ENCODE results near the gene ZCRB1.

The ZCRB1 gene

GRCh38 chr12:42370013-42370412 lies 44.1 kb upstream of the ZCRB1 start:
- H3K27ac ChIP-seq (ENCODE audit: low read depth, low read length, poor library complexity, severe bottlenecking) = no peak overlapping the region
- TF ChIP-seq CTCF (IDR thresholded peaks at IDR 0.05; ENCODE audit: low read length) (no peak), EZH2 (IDR thresholded peaks at IDR 0.05; ENCODE audit: borderline replicate concordance, low read length) (no peak)
- H3K4me1 ChIP-seq (ENCODE audit: insufficient read depth, low read length, severe bottlenecking) = peaks cover 6% of the 10 kb centered on the region
- no peaks in the 10 kb centered on the region for H3K9me2 ChIP-seq (ENCODE audit: low read depth, low read length)
- no peak overlapping the region for H3K9ac ChIP-seq (ENCODE audit: low read length)
- no peak overlapping the region for H3K4me2 ChIP-seq (ENCODE audit: low read length)
- H3K36me3 ChIP-seq (ENCODE audit: insufficient read depth, low read length) = peaks cover 7% of the 10 kb centered on the region
- no peaks in the 10 kb centered on the region for H3K9me3 ChIP-seq (ENCODE audit: low read length)
- H4K20me1 ChIP-seq (ENCODE audit: insufficient read depth, low read length) = no peaks in the 10 kb centered on the region
- H2AFZ ChIP-seq (ENCODE audit: low read length) = no peak overlapping the region
- H3K27me3 ChIP-seq (ENCODE audit: insufficient read depth, low read length) = no peaks in the 10 kb centered on the region
- H3K79me2 ChIP-seq (ENCODE audit: insufficient read depth, low read length) = peaks cover 5% of the 10 kb centered on the region; the same call in 1 of the 2 replicates
- H3K4me3 ChIP-seq (ENCODE audit: low read depth, low read length, poor library complexity, severe bottlenecking) = no peak overlapping the region
- H3F3A ChIP-seq (ENCODE audit: insufficient read depth, low read length) = 0 out of 2 replicates have a peak, but pooled peaks cover 4% of the 10 kb centered on the region

- no peak overlapping the region for H3K9ac ChIP-seq (ENCODE audit: low read length)
- peaks cover 25% of the 10 kb centered on the region for H3K36me3 ChIP-seq (ENCODE audit: insufficient read depth, low read length)
- H3F3A ChIP-seq (ENCODE audit: insufficient read depth, low read length) = no peaks in the 10 kb centered on the region
- no peaks in the 10 kb centered on the region for H3K9me2 ChIP-seq (ENCODE audit: low read depth, low read length)
- no peaks in the 10 kb centered on the region for H4K20me1 ChIP-seq (ENCODE audit: insufficient read depth, low read length)
- no peak overlapping the region for H3K27ac ChIP-seq (ENCODE audit: low read depth, low read length, poor library complexity, severe bottlenecking)
- H3K4me1 ChIP-seq (ENCODE audit: insufficient read depth, low read length, severe bottlenecking) = peaks cover 3% of the 10 kb centered on the region
- H3K4me3 ChIP-seq (ENCODE audit: low read depth, low read length, poor library complexity, severe bottlenecking) = no peak overlapping the region
- TF ChIP-seq CTCF (IDR thresholded peaks at IDR 0.05; ENCODE audit: low read length) (no peak), EZH2 (IDR thresholded peaks at IDR 0.05; ENCODE audit: borderline replicate concordance, low read length) (no peak)
- H3K4me2 ChIP-seq (ENCODE audit: low read length) = no peak overlapping the region
- no peaks in the 10 kb centered on the region for H3K27me3 ChIP-seq (ENCODE audit: insufficient read depth, low read length)
- peaks cover 12% of the 10 kb centered on the region for H3K79me2 ChIP-seq (ENCODE audit: insufficient read depth, low read length)
- no peak overlapping the region for H2AFZ ChIP-seq (ENCODE audit: low read length)
- no peaks in the 10 kb centered on the region for H3K9me3 ChIP-seq (ENCODE audit: low read length)
Observed at GRCh38 chr12:42365486-42365885, 39.6 kb upstream of the ZCRB1 start.

GRCh38 chr12:42364692-42365091 lies 38.8 kb upstream of the ZCRB1 start:
- Histone ChIP-seq H3K79me2 (ENCODE audit: insufficient read depth, low read length) (peaks cover 12% of the 10 kb centered on the region), H3F3A (ENCODE audit: insufficient read depth, low read length) (no peaks in the 10 kb centered on the region), H3K9me2 (ENCODE audit: low read depth, low read length) (no peaks in the 10 kb centered on the region), H3K36me3 (ENCODE audit: insufficient read depth, low read length) (peaks cover 28% of the 10 kb centered on the region), H3K4me1 (ENCODE audit: insufficient read depth, low read length, severe bottlenecking) (peaks cover 3% of the 10 kb centered on the region), H3K27me3 (ENCODE audit: insufficient read depth, low read length) (no peaks in the 10 kb centered on the region), H3K4me3 (ENCODE audit: low read depth, low read length, poor library complexity, severe bottlenecking) (no peak overlapping the region), H2AFZ (ENCODE audit: low read length) (no peak overlapping the region), H3K4me2 (ENCODE audit: low read length) (no peak overlapping the region), H4K20me1 (ENCODE audit: insufficient read depth, low read length) (no peaks in the 10 kb centered on the region), H3K9ac (ENCODE audit: low read length) (no peak overlapping the region), H3K9me3 (ENCODE audit: low read length) (no peaks in the 10 kb centered on the region), H3K27ac (ENCODE audit: low read depth, low read length, poor library complexity, severe bottlenecking) (no peak overlapping the region)
- no peak for TF ChIP-seq CTCF (IDR thresholded peaks at IDR 0.05; ENCODE audit: low read length)
- TF ChIP-seq EZH2 (IDR thresholded peaks at IDR 0.05; ENCODE audit: borderline replicate concordance, low read length) = no peak
